ENCODE data around the gene TTC16.

DNA sequence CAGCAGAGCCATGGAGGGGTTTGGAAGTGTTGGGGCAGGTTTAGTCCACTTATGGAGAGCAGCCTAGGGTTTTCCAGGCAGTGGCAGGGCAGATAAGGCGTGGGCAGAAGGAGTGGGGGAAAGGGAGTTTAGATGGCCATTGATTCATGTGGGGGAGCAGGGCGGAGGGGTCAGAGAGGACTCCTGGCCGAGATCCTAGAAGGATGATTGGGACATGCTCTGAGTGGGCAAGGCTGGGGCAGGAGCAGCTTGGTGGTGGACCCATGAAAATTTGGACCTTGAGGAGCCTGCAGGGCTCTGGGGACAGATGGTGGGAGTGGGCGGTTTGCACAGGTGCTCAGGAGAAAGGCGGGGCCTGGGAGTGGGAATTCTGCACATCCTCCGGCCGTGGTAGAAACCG lies 37.3 kb downstream of the TTC16 start:
- TF ChIP-seq, protein P1, sequence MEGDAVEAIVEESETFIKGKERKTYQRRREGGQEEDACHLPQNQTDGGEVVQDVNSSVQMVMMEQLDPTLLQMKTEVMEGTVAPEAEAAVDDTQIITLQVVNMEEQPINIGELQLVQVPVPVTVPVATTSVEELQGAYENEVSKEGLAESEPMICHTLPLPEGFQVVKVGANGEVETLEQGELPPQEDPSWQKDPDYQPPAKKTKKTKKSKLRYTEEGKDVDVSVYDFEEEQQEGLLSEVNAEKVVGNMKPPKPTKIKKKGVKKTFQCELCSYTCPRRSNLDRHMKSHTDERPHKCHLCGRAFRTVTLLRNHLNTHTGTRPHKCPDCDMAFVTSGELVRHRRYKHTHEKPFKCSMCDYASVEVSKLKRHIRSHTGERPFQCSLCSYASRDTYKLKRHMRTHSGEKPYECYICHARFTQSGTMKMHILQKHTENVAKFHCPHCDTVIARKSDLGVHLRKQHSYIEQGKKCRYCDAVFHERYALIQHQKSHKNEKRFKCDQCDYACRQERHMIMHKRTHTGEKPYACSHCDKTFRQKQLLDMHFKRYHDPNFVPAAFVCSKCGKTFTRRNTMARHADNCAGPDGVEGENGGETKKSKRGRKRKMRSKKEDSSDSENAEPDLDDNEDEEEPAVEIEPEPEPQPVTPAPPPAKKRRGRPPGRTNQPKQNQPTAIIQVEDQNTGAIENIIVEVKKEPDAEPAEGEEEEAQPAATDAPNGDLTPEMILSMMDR (IDR thresholded peaks at IDR 0.05): no peak
- no peak for TF ChIP-seq POLR2A (IDR thresholded peaks at IDR 0.05)
